C4-2B (cell line): ENCODE results near the gene PML.

Experiments used
- ZFX ChIP-seq: fragments of 450-650 bp; IDR thresholded peaks from 2 replicates; pipeline ENCODE4 v1.6.1; 2017
- TF ChIP-seq, protein P1 (sequence below): fragments of 450-650 bp; conservative IDR thresholded peaks from 2 replicates; pipeline ENCODE4 v1.5.1; 2017; ENCODE audit warnings: mild to moderate bottlenecking

DNA sequence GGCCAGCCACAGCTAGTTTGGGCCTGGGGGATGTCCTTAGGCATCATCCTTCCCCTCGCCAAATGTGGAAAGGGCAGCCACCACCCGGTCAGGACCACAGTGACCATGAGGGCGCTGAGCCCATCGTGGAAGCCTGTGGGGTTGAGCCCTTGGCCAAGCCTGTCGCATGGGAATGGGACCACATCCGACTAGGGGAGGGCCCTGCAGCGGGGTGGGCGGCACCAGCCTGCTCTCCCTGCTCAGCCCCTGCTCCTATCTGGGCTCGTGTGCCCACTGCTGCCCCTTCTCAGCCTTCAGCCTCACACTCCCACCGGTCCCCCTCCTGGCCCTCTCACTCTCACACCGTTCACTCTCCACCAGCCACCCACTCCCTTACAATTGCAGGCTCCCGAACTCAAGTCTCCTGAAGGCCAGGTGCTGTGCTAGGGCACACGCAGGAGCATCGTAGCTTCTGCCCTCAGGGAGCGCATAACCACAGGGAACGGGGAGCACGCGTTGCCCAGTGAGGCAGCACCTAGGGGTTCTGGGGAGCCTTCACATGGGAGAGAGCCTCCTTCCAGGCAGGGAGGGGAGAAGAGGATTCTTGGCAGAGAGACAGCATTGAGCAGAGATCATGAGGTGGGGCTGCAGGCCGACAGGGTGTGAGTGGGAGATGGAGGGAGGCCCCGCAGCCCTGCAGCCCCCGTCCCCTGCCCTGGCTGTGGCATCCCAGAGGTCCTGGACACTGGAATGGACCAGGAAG is 42.2 kb upstream of the PML start:
- TF ChIP-seq, protein P1, sequence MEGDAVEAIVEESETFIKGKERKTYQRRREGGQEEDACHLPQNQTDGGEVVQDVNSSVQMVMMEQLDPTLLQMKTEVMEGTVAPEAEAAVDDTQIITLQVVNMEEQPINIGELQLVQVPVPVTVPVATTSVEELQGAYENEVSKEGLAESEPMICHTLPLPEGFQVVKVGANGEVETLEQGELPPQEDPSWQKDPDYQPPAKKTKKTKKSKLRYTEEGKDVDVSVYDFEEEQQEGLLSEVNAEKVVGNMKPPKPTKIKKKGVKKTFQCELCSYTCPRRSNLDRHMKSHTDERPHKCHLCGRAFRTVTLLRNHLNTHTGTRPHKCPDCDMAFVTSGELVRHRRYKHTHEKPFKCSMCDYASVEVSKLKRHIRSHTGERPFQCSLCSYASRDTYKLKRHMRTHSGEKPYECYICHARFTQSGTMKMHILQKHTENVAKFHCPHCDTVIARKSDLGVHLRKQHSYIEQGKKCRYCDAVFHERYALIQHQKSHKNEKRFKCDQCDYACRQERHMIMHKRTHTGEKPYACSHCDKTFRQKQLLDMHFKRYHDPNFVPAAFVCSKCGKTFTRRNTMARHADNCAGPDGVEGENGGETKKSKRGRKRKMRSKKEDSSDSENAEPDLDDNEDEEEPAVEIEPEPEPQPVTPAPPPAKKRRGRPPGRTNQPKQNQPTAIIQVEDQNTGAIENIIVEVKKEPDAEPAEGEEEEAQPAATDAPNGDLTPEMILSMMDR: no peak
- TF ChIP-seq ZFX: no peak
